ENCODE data around the gene SLC38A8. TPM values are rescaled to one million over a fixed set of nuclear protein-coding genes. Genes with fewer than 3 reads are reported as not detected.

The SLC38A8 gene
- total RNA-seq, 4 donors from 2014 or later = not detected

DNA sequence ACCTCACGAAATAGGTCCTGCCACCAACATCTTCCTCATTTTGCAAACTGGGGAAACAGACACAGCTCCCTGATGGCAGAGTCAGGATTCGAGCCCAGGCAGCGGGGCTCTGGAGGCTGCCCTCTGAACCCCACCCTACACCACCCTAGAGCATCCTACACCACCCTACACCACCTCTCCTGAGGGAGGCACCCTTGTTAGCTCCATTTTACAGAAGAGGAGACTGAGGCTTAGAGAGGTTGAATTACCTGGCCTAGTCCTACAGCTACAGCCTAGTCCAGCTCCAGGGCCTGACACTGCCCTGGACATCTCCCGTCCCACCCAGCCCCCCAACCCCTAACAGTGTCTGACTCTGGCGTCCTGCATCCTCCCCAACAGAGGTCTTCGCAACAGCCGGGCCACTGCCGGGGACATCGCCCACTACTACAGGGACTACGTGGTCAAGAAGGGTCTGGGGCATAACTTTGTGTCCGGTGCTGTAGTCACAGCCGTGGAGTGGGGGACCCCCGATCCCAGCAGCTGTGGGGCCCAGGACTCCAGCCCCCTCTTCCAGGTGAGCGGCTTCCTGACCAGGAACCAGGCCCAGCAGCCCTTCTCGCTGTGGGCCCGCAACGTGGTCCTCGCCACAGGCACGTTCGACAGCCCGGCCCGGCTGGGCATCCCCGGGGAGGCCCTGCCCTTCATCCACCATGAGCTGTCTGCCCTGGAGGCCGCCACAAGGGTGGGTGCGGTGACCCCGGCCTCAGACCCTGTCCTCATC lies 77.7 kb downstream of the SLC38A8 start:
- Histone ChIP-seq H3K27me3 (peaks cover 0 to 11% of the 10 kb centered on the region in 2 donors), H3K9me3 (no peaks in the 10 kb centered on the region), H3K4me1 (peaks cover 0 to 11% (median 0%) of the 10 kb centered on the region in 4 donors), H3K27ac (no peak overlapping the region), H3K36me3 (peaks cover 0 to 68% (median 0%) of the 10 kb centered on the region in 3 donors), H3K4me3 (no peak overlapping the region)
- WGBS, 2 donors = 91 to 92% methylated on average over 13 of the region's 26 CpGs
- no peak for DNase-seq (ENCODE audit: low spot score in 2 of 2)
- TF ChIP-seq POLR2A (IDR thresholded peaks at IDR 0.05) = no peak
- TF ChIP-seq, protein P1, sequence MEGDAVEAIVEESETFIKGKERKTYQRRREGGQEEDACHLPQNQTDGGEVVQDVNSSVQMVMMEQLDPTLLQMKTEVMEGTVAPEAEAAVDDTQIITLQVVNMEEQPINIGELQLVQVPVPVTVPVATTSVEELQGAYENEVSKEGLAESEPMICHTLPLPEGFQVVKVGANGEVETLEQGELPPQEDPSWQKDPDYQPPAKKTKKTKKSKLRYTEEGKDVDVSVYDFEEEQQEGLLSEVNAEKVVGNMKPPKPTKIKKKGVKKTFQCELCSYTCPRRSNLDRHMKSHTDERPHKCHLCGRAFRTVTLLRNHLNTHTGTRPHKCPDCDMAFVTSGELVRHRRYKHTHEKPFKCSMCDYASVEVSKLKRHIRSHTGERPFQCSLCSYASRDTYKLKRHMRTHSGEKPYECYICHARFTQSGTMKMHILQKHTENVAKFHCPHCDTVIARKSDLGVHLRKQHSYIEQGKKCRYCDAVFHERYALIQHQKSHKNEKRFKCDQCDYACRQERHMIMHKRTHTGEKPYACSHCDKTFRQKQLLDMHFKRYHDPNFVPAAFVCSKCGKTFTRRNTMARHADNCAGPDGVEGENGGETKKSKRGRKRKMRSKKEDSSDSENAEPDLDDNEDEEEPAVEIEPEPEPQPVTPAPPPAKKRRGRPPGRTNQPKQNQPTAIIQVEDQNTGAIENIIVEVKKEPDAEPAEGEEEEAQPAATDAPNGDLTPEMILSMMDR (IDR thresholded peaks at IDR 0.05) = no peak
- no peak for TF ChIP-seq EP300 (IDR thresholded peaks at IDR 0.05)

DNA sequence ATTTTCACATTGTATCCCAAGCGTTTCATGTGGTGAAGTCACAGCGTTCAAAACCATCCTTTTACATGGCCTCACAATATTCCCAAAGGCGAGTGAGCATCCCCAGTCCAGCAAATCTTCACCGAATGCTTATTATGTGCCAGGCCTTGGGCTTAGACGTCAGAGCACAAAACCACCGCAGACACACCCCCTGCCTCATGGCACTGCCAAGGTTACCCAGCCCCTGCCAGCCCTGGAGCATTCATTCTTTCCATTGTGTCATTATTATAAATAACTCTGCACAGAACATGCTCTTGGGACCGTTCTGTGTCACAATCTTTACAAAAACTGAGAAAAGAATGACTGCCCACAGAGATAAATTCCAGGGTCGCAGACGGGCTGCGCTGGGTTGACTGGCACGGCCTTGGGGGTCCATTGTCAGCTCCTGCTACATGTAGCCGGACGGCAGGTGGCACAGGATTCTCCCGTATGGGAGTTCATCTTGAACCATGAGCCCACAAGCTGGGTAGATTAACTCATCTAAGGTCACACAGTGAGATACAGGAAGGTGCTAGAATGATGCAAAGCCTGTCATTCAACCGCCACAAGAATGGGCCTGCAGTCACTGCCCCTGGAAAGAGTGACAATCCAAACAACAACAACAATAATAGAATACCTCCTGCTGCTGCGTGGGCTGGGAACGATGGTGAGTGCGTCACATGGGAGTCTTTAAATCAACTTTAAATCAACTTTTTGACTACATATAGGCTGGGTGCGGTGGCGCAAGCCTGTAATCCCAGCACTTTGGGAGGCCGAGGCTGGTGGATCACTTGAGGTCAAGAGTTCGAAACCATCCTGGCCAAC lies 79.1 kb downstream of the SLC38A8 start:
- H3K27me3 ChIP-seq = no peaks in the 10 kb centered on the region
- no peak overlapping the region for H3K27ac ChIP-seq

DNA sequence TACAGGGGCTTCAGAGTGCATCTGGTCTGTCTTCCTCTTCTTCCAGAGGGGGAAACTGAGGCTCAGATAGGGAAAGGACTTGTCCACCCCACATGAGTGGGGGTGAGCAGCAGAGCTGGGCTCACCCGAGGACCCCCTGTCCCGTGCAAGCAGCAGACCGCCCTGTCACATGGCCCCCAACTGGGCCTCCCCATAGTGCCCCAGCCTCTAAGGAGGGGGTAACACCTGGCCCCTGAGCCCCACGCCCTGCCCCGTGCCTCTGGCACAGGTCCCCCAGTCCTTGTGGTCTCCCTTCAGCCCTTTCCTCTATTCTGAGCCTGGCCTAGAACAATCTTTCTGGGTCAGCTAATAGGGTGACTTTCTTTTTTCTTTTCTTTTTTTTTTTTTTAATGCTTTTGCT lies 81.0 kb downstream of the SLC38A8 start:
- Histone ChIP-seq H3K27me3 (no peaks in the 10 kb centered on the region), H3K4me1 (no peaks in the 10 kb centered on the region), H3K9me3 (no peaks in the 10 kb centered on the region), H3K36me3 (peaks cover 0 to 89% (median 0%) of the 10 kb centered on the region in 3 donors), H3K4me3 (no peak overlapping the region), H3K27ac (no peak overlapping the region)
- no peak for DNase-seq (ENCODE audit: low spot score in 2 of 2)
- TF ChIP-seq EP300 (IDR thresholded peaks at IDR 0.05) = no peak
- TF ChIP-seq, protein P1 (IDR thresholded peaks at IDR 0.05) = no peak
- no peak for TF ChIP-seq POLR2A (IDR thresholded peaks at IDR 0.05)
- 85 to 87% methylated on average over 5 of the region's 5 CpGs for WGBS, 2 donors

More for the DNA sequence above, 79.1 kb downstream of the SLC38A8 start:
- TF ChIP-seq POLR2A (IDR thresholded peaks at IDR 0.05) (no peak), EP300 (IDR thresholded peaks at IDR 0.05) (no peak)
- TF ChIP-seq, protein P1 (IDR thresholded peaks at IDR 0.05) = no peak
- no peak overlapping the region for H3K4me3 ChIP-seq
- H3K4me1 ChIP-seq = peaks cover 0 to 3% (median 0%) of the 10 kb centered on the region in 4 donors
- H3K36me3 ChIP-seq = peaks cover 0 to 81% (median 0%) of the 10 kb centered on the region in 3 donors
- no peak for DNase-seq (ENCODE audit: low spot score in 2 of 2)
- H3K9me3 ChIP-seq = no peaks in the 10 kb centered on the region
- 81 to 85% methylated on average over 22 of the region's 22 CpGs for WGBS, 2 donors

DNA sequence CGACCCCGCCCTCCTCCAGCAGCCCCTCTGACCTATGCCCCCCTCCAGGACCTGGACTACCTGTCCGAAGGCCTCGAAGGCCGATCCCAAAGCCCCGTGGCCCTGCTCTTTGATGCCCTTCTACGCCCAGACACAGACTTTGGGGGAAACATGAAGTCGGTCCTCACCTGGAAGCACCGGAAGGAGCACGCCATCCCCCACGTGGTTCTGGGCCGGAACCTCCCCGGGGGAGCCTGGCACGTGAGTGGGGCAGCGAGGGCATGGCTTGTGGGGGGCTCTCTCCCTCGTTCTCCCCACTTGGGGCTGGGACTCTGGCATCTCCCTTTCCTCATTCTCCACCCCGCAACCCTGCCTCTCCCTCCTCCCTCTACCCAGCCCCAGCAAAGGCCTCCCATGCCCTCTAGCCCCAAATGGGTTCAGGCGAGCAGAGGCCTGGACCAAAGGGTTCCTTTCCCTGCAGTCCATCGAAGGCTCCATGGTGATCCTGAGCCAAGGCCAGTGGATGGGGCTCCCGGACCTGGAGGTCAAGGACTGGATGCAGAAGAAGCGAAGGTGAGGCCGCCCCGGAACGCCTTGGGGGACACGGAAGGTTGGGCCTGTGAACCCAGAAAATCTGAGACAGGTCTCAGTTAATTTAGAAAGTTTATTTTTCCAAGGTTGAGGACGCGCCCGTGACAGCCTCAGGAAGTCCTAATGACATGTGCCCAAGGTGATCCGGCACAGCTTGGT lies 81.9 kb downstream of the SLC38A8 start:
- TF ChIP-seq, protein P1 (IDR thresholded peaks at IDR 0.05) = no peak
- TF ChIP-seq EP300 (IDR thresholded peaks at IDR 0.05) = no peak
- no peak for TF ChIP-seq POLR2A (IDR thresholded peaks at IDR 0.05)
- DNase-seq (ENCODE audit: low spot score in 2 of 2) = no peak
- Histone ChIP-seq H3K27ac (no peak overlapping the region), H3K4me3 (no peak overlapping the region), H3K36me3 (peaks cover 0 to 80% (median 0%) of the 10 kb centered on the region in 3 donors), H3K9me3 (no peaks in the 10 kb centered on the region), H3K4me1 (peaks cover 0 to 2% (median 0%) of the 10 kb centered on the region in 4 donors), H3K27me3 (no peaks in the 10 kb centered on the region)
- 90 to 94% methylated on average over 28 to 29 of the region's 29 CpGs for WGBS, 2 donors

Small RNAs within 50 kb of the gene (small RNA-seq; reads per million reads assigned to genes)
- gene RNA5SP432 = not detected

Other genes with a start within 250 kb of the SLC38A8 start
- gene HSBP1, start 234.8 kb downstream of the SLC38A8 start, total RNA-seq = 10 to 100 TPM in 1 of 4 donors, 1 to 10 TPM in 3; 7.3 to 12.6 (median 8.5) TPM
- 10 to 100 TPM; 19.0 to 26.7 (median 23.0) TPM for gene MLYCD, start 143.7 kb downstream of the SLC38A8 start, total RNA-seq
- gene OSGIN1, start 89.6 kb downstream of the SLC38A8 start, total RNA-seq = 10 to 100 TPM in 2 of 4 donors, 1 to 10 TPM in 2; 6.7 to 27.7 (median 10.3) TPM
- under 1 TPM in 1 of 4 donors, not detected in 3; 0.90 TPM for gene NECAB2, start 74.6 kb downstream of the SLC38A8 start, total RNA-seq
- gene MBTPS1, start 74.1 kb upstream of the SLC38A8 start, total RNA-seq = 100 to 1,000 TPM in 3 of 4 donors, 10 to 100 TPM in 1; 98.4 to 149 (median 121) TPM
- 10 to 100 TPM; 11.1 to 39.8 (median 20.6) TPM for gene HSDL1, start 102.4 kb upstream of the SLC38A8 start, total RNA-seq
- 1 to 10 TPM in 1 of 4 donors, under 1 TPM in 2, not detected in 1; 0.20 to 1.1 (median 0.90) TPM for gene DNAAF1, start 102.5 kb upstream of the SLC38A8 start, total RNA-seq
- 100 to 1,000 TPM in 1 of 4 donors, 10 to 100 TPM in 3; 50.7 to 109 (median 73.9) TPM for gene TAF1C, start 144.3 kb upstream of the SLC38A8 start, total RNA-seq
- gene ADAD2, start 148.4 kb upstream of the SLC38A8 start, total RNA-seq = 1 to 10 TPM in 1 of 4 donors, not detected in 3; 1.2 TPM
- gene KCNG4, start 197.2 kb upstream of the SLC38A8 start, total RNA-seq = under 1 TPM in 1 of 4 donors, not detected in 3; 0.30 TPM